ENCODE measurements around the gene S100B.

DNA sequence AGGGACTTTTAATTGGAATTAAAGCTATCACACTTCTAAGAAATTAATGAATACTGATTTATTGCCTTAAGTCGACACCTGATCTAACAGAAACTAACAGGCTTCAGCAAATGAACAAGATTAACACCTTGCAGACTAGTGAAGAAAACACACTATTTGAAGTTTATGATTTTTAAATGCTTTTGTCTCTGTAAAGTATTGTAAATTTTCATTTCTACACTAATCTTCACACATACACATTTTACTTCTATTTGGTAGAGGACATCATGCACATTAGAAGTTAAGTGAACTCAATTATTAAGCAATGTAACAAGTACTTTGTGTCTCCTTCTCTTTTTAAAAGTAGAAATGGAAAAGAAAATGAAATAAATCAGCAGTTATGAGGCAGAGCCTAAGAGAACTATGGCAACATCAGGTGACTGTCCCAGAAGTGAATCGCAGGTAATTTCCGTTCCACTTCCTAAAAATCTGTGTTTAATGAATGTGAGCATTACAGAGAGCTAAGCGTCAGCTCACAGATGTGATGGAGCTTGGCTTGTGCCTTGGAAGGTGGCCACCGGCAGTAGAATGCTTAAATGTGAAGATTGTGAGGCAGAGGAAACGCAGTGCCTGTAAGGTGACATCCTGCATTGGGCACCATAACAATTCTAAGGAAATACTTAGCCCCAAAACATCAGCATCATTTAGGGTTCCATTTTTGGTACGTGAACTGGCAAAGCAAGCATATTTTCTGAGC lies 31.8 kb upstream of the S100B start:
- TF ChIP-seq CTCF (IDR thresholded peaks at IDR 0.05) (no peak), POLR2A (IDR thresholded peaks at IDR 0.05) (no peak)

Measured in tibial nerve (tissue), 3 donors.